HG03103 (cell line): Measurements from ENCODE around the gene PLPPR5.

Experiments used
- ATAC-seq: cut with Tn5 transposase; IDR thresholded peaks from one replicate; pipeline ENCODE4 v1.9.1; 2021; ENCODE audit warnings: low read depth; ENCODE audit not compliant: unreplicated experiment

PLPPR5 gene

GRCh38 chr1:98969798-98970490 lies 34.7 kb downstream of the PLPPR5 start:
- no peak for ATAC-seq

- no peak for ATAC-seq
These were observed 37.5 kb downstream of the PLPPR5 start for GRCh38 chr1:98967122-98967521.

GRCh38 chr1:98965394-98965793 lies 39.3 kb downstream of the PLPPR5 start:
- no peak for ATAC-seq

GRCh38 chr1:98964198-98964597 lies 40.5 kb downstream of the PLPPR5 start:
- no peak for ATAC-seq

- ATAC-seq = no peak
These were observed 41.5 kb downstream of the PLPPR5 start for GRCh38 chr1:98963064-98963758.

- no peak for ATAC-seq
These were observed 42.5 kb downstream of the PLPPR5 start for GRCh38 chr1:98962156-98962555.

GRCh38 chr1:98949621-98950020 lies 55.0 kb downstream of the PLPPR5 start:
- ATAC-seq = no peak

GRCh38 chr1:98949166-98949565 lies 55.5 kb downstream of the PLPPR5 start:
- ATAC-seq = no peak

GRCh38 chr1:98947071-98947470 lies 57.6 kb downstream of the PLPPR5 start:
- ATAC-seq = no peak

- ATAC-seq = no peak
These were observed 64.0 kb downstream of the PLPPR5 start for GRCh38 chr1:98940722-98941079.

GRCh38 chr1:98940069-98940721 lies 64.5 kb downstream of the PLPPR5 start:
- no peak for ATAC-seq

- no peak for ATAC-seq
These were observed 65.2 kb downstream of the PLPPR5 start for GRCh38 chr1:98939471-98939870.

GRCh38 chr1:98937347-98937746 lies 67.3 kb downstream of the PLPPR5 start:
- no peak for ATAC-seq

GRCh38 chr1:98932184-98932583 lies 72.5 kb downstream of the PLPPR5 start:
- no peak for ATAC-seq

GRCh38 chr1:98931128-98931835 lies 73.4 kb downstream of the PLPPR5 start:
- no peak for ATAC-seq

- ATAC-seq = no peak
These were observed 75.2 kb downstream of the PLPPR5 start for GRCh38 chr1:98929437-98929836.

- ATAC-seq = no peak
These were observed 78.1 kb downstream of the PLPPR5 start for GRCh38 chr1:98926597-98926996.

GRCh38 chr1:98924977-98925376 lies 79.7 kb downstream of the PLPPR5 start:
- ATAC-seq = no peak

GRCh38 chr1:98923667-98924066 lies 81.0 kb downstream of the PLPPR5 start:
- no peak for ATAC-seq

GRCh38 chr1:98921817-98922216 lies 82.8 kb downstream of the PLPPR5 start:
- no peak for ATAC-seq

- no peak for ATAC-seq
These were observed 84.1 kb downstream of the PLPPR5 start for GRCh38 chr1:98920441-98921110.
